ENCODE results near the gene PAGR1. TPM values are rescaled to one million over a fixed set of nuclear protein-coding genes. Genes with fewer than 3 reads are reported as not detected.
"Not testable (repeated sequence)": the region's sequence is repeated elsewhere in the genome, so short reads cannot be mapped to it uniquely, and the experiment has no call there.

PAGR1 gene
- total RNA-seq, 1 donor from 2014 or later = 23.6 TPM

DNA sequence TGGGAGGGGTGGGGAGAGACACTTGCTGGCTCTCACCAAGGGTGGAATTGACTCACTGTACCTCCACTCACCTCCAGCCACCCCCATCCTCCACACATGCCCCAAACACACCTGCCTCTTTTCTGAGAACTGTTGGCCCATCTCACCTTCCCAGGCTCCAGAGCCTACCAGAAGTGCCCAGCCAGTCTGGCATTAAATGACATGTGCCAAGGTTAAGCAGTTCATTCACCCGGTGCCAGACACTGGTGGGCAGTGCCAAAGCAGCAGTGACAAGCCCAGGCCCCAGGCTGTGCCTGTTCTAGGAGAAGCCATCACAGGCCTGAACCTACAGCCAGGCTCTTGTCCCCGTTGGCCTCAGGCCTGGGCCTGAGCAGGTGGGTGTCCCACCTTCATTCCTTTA, 15.5 kb downstream of the PAGR1 start:
- Histone ChIP-seq H3K27ac (no peak overlapping the region), H3K4me1 (peaks cover 26% of the 10 kb centered on the region), H3K4me3 (no peak overlapping the region), H3K36me3 (peaks cover 0 to 58% of the 10 kb centered on the region in 2 donors), H3K9me3 (no peaks in the 10 kb centered on the region), H3K27me3 (no peaks in the 10 kb centered on the region)
- no peak for DNase-seq (ENCODE audit: extremely low spot score in 2 of 2)
- no peak for TF ChIP-seq POLR2A (IDR thresholded peaks at IDR 0.05)
- intact Hi-C loops (cut with DNase I) = no loop called here

DNA sequence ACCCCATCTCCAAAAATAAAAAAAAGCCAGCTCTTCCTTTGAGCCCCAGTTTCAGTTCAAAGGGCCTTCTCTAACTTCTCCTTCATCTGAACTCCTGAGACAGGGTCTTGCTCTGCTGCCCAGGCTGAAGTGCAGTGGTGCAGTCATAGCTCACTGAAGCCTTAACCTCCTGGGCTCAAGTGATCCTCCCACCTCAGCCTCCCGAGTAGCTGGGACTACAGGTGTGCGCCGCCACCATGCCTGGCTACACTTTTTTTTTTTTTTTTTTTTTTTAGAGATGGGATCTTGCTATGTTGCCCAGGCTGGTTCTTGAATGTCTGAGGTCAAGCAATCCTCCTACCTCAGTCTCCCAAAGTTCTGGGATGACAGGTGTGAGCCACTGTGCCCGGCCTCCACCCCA, 17.3 kb downstream of the PAGR1 start:
- DNase-seq (ENCODE audit: extremely low spot score in 2 of 2); H3K27ac ChIP-seq; H3K27me3 ChIP-seq; H3K9me3 ChIP-seq; intact Hi-C loops (cut with DNase I); H3K4me3 ChIP-seq: not testable (repeated sequence)
- Histone ChIP-seq H3K4me1 (peaks cover 10% of the 10 kb centered on the region), H3K36me3 (peaks cover 0 to 74% of the 10 kb centered on the region in 2 donors)

DNA sequence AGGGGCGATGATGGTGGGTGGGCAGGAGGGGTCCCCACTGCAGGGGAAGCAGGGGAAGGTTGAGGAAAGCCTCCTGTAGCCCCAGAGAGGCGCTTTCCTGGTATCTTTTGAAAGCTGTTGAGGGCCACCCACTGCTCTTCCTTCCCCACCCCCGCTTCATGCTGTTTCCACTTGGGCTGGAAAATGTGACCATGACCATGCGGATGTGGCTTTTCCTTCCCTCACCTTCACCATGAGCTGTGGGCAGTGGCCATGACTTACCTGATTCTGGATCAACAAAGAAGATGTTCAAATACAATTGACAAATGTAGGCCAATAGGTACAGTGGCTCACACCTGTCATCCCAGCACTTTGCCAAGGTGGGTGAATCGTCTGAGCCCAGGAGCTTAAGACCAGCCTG, 18.1 kb downstream of the PAGR1 start:
- no peak overlapping the region for H3K27ac ChIP-seq

DNA sequence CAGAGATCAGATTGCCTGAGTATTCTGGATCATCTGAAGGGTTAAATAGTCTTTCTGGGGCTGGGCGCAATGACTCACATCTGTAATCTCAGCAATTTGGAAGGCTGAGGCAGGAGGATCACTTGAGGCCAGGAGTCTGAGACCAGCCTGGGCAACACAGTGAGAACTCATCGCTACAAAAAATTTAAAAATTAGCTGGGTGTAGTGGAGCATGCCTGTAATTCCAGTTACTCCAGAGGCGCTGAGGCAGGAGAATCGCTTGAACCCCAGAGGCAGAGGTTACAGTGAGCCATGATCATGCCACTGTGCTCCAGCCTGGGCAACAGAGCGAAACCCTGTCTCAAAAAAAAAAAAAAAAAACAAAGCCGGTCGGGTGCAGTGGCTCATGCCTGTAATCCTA, 20.0 kb downstream of the PAGR1 start:
- intact Hi-C loops (cut with DNase I) = no loop called here
- no peaks in the 10 kb centered on the region for H3K9me3 ChIP-seq
- H3K4me3 ChIP-seq = no peak overlapping the region
- H3K27ac ChIP-seq = no peak overlapping the region
- H3K36me3 ChIP-seq = peaks cover 0 to 91% of the 10 kb centered on the region in 2 donors
- H3K4me1 ChIP-seq = no peaks in the 10 kb centered on the region
- no peaks in the 10 kb centered on the region for H3K27me3 ChIP-seq
- no peak for DNase-seq (ENCODE audit: extremely low spot score in 2 of 2)
- TF ChIP-seq POLR2A (IDR thresholded peaks at IDR 0.05) = no peak
- no peak for TF ChIP-seq POLR2AphosphoS5 (IDR thresholded peaks at IDR 0.05; ENCODE audit: insufficient read depth in 1 of 2, low read depth in 1 of 2)
- TF ChIP-seq, protein P1, sequence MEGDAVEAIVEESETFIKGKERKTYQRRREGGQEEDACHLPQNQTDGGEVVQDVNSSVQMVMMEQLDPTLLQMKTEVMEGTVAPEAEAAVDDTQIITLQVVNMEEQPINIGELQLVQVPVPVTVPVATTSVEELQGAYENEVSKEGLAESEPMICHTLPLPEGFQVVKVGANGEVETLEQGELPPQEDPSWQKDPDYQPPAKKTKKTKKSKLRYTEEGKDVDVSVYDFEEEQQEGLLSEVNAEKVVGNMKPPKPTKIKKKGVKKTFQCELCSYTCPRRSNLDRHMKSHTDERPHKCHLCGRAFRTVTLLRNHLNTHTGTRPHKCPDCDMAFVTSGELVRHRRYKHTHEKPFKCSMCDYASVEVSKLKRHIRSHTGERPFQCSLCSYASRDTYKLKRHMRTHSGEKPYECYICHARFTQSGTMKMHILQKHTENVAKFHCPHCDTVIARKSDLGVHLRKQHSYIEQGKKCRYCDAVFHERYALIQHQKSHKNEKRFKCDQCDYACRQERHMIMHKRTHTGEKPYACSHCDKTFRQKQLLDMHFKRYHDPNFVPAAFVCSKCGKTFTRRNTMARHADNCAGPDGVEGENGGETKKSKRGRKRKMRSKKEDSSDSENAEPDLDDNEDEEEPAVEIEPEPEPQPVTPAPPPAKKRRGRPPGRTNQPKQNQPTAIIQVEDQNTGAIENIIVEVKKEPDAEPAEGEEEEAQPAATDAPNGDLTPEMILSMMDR (IDR thresholded peaks at IDR 0.05) = no peak

More for the DNA sequence above, 18.1 kb downstream of the PAGR1 start:
- Histone ChIP-seq H3K27me3 (no peaks in the 10 kb centered on the region), H3K36me3 (peaks cover 0 to 81% of the 10 kb centered on the region in 2 donors), H3K9me3 (no peaks in the 10 kb centered on the region), H3K4me1 (peaks cover 6% of the 10 kb centered on the region), H3K4me3 (no peak overlapping the region)
- DNase-seq (ENCODE audit: extremely low spot score in 2 of 2) = no peak
- TF ChIP-seq POLR2A (IDR thresholded peaks at IDR 0.05) (no peak), POLR2AphosphoS5 (IDR thresholded peaks at IDR 0.05; ENCODE audit: insufficient read depth in 1 of 2, low read depth in 1 of 2) (no peak)
- TF ChIP-seq, protein P1 (IDR thresholded peaks at IDR 0.05) = no peak
- intact Hi-C loops (cut with DNase I) = no loop called here

DNA sequence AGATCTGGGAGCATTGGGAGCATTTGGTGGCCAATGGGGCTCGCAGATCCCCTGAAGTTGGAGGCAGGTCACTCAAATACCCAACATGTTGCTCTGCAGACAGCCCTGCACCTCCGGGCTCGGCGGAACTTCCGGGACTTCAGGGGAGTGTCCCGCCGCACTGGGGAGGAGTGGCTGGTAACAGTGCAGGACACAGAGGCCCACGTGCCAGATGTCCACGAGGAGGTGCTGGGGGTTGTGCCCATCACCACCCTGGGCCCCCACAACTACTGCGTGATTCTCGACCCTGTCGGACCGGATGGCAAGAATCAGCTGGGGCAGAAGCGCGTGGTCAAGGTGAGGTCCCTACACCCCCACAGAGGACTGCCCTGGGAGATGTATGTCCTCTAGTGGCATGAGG, 20.7 kb downstream of the PAGR1 start:
- intact Hi-C loops (cut with DNase I) = no loop called here
- Histone ChIP-seq H3K36me3 (peaks cover 0 to 91% of the 10 kb centered on the region in 2 donors), H3K27ac (no peak overlapping the region), H3K27me3 (no peaks in the 10 kb centered on the region), H3K4me1 (no peaks in the 10 kb centered on the region), H3K4me3 (no peak overlapping the region), H3K9me3 (no peaks in the 10 kb centered on the region)
- TF ChIP-seq POLR2A (IDR thresholded peaks at IDR 0.05) (no peak), POLR2AphosphoS5 (IDR thresholded peaks at IDR 0.05; ENCODE audit: insufficient read depth in 1 of 2, low read depth in 1 of 2) (peak in 1 of 2 donors; percentile 14)
- TF ChIP-seq, protein P1 (IDR thresholded peaks at IDR 0.05) = no peak
- DNase-seq (ENCODE audit: extremely low spot score in 2 of 2) = no peak

DNA sequence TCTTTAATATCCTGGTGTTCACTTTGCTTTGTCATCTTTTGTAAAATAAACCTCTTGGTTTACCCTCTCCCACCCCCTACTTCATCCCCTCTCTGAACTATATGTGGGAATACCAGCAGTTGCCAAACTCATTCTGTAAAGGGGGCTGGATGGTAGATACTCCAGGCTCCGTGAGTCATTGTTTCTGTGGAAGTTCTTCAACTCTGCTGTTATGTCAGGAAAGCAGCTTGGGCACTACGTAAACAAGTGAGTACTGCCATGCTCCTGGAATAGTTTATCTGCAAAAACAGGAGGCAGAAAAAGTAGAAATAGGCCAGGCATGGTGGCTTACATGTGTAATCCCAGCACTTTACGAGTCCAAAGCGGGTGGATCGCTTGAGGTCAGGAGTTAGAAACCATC, 21.9 kb downstream of the PAGR1 start:
- no peaks in the 10 kb centered on the region for H3K4me1 ChIP-seq
- H3K27me3 ChIP-seq = no peaks in the 10 kb centered on the region
- DNase-seq (ENCODE audit: extremely low spot score in 2 of 2) = no peak
- no peak overlapping the region for H3K4me3 ChIP-seq
- intact Hi-C loops (cut with DNase I) = no loop called here
- H3K9me3 ChIP-seq = no peaks in the 10 kb centered on the region
- TF ChIP-seq POLR2A (IDR thresholded peaks at IDR 0.05) (no peak), POLR2AphosphoS5 (IDR thresholded peaks at IDR 0.05; ENCODE audit: insufficient read depth in 1 of 2, low read depth in 1 of 2) (no peak)
- TF ChIP-seq, protein P1 (IDR thresholded peaks at IDR 0.05) = no peak
- H3K27ac ChIP-seq = no peak overlapping the region
- H3K36me3 ChIP-seq = peaks cover 0 to 89% of the 10 kb centered on the region in 2 donors

Measured in vagina (tissue), 2 donors.